Adrenal gland (tissue), 5 donors: ENCODE results near the gene TANC1.

Source experiments
- POLR2A ChIP-seq, 2 donors: fragments of 450-650 bp; IDR thresholded peaks; one replicate each; pipeline ENCODE4 v1.6.1; 2017; ENCODE audit warnings: antibody characterized with exemption in 2 of 2, mild to moderate bottlenecking in 2 of 2, moderate library complexity in 1 of 2
- TF ChIP-seq, protein P1 (sequence below), 6 experiments: fragments of 450-650 bp in 4 of 6; fragments of 200-600 bp in 2 of 6; sonication (generic) in 1 of 6; IDR thresholded peaks; 1 replicate in 5 of 6; 2 replicates in 1 of 6; pipeline versions ENCODE4 v1.5.1 to v1.8.0; 2016 to 2021; ENCODE audit warnings: antibody characterized with exemption in 6 of 6, mild to moderate bottlenecking in 2 of 6, moderate library complexity in 1 of 6
- donor health status: DM: no; HTN: no; CAD: no.

DNA sequence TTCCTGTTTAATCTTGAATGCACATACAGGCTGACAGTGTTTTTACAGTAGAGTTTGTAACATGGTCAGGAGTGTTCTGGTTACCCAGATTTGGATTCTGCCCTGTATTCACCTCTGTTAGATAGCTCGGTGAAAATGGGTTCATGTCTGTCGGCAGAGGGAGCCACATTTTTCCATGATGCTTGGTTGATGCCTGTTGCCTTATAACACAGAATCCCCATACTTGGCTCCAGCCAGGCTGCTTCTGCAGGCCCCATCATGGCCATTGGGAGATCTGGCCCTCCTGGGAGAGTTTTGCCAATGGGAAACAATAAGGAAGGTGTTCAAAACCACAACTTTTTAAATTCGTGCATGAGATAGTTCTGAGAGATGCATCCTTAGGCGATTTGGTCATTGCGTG, 240.0 kb downstream of the TANC1 start:
- TF ChIP-seq, protein P1, sequence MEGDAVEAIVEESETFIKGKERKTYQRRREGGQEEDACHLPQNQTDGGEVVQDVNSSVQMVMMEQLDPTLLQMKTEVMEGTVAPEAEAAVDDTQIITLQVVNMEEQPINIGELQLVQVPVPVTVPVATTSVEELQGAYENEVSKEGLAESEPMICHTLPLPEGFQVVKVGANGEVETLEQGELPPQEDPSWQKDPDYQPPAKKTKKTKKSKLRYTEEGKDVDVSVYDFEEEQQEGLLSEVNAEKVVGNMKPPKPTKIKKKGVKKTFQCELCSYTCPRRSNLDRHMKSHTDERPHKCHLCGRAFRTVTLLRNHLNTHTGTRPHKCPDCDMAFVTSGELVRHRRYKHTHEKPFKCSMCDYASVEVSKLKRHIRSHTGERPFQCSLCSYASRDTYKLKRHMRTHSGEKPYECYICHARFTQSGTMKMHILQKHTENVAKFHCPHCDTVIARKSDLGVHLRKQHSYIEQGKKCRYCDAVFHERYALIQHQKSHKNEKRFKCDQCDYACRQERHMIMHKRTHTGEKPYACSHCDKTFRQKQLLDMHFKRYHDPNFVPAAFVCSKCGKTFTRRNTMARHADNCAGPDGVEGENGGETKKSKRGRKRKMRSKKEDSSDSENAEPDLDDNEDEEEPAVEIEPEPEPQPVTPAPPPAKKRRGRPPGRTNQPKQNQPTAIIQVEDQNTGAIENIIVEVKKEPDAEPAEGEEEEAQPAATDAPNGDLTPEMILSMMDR (IDR thresholded peaks at IDR 0.05), result no peak
- TF ChIP-seq POLR2A (IDR thresholded peaks at IDR 0.05), result no peak
